ENCODE results near the gene ABHD4.
"Not testable (repeated sequence)": the region's sequence is repeated elsewhere in the genome, so short reads cannot be mapped to it uniquely, and the experiment has no call there.

The ABHD4 gene

DNA sequence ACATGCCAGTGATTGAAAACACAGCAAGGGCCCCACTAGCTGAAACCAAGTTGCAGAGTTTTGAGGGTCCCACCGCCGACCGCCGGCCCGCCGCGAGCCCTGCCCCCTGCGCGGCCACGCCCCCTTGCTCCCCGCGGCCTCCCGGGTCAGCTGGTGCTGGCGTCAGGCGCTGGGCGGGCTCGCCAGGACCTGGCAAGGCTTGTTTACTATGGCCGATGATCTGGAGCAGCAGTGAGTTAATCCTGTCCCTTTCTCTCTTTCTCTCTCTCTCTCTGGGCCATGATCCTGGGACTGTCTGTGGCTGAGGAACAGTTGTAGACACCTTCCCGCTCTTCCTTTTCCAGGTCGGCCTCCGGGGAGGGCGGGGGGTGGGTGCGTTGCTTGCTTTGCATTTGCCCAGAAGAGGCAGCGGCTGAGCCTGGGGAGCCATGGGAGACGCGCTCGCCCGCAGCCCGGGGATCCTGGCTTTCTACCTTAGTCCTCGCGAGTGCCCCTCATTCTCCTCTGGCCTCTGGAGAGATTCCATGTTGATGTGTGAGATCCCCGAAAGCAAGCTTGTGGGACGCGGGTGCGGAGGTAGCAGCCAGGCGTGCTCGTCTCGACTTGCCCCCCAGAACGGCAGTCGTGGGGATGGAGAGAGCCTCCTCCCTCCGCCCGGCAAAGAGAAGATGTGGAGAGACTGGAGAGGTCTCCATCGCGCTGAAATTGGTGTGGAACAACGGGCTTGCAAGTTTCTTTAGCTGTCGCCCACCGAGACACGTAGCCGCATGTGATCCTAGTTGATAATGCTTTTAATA is at the start of gene ABHD4:
TSS of gene ABHD4 (plus strand) at position 202 of the 797 bp plus-strand sequence. CDS start at position 209, 7 bp downstream.
- DNase-seq (ENCODE audit: low read depth, low spot score): peak; percentile 21

DNA sequence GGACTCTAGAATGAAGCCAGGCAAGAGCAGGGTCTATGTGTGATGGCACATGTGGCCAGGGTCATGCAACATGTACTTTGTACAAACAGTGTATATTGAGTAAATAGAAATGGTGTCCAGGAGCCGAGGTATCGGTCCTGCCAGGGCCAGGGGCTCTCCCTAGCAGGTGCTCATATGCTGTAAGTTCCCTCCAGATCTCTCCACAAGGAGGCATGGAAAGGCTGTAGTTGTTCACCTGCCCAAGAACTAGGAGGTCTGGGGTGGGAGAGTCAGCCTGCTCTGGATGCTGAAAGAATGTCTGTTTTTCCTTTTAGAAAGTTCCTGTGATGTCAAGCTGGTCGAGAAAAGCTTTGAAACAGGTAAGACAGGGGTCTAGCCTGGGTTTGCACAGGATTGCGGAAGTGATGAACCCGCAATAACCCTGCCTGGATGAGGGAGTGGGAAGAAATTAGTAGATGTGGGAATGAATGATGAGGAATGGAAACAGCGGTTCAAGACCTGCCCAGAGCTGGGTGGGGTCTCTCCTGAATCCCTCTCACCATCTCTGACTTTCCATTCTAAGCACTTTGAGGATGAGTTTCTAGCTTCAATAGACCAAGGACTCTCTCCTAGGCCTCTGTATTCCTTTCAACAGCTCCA is 48.7 kb upstream of the ABHD4 start:
- no peak for DNase-seq (ENCODE audit: low read depth, low spot score)

DNA sequence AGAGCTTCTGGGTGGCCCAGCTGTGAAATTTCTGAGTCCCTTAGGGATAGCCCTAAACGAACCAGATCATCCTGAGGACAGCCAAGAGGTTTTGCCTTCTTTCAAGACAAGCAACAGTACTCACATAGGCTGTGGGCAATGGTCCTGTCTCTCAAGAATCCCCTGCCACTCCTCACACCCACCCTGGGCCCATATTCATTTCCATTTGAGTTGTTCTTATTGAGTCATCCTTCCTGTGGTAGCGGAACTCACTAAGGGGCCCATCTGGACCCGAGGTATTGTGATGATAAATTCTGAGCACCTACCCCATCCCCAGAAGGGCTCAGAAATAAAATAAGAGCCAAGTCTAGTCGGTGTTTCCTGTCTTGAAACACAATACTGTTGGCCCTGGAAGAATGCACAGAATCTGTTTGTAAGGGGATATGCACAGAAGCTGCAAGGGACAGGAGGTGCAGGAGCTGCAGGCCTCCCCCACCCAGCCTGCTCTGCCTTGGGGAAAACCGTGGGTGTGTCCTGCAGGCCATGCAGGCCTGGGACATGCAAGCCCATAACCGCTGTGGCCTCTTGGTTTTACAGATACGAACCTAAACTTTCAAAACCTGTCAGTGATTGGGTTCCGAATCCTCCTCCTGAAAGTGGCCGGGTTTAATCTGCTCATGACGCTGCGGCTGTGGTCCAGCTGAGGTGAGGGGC is 48.0 kb upstream of the ABHD4 start:
- DNase-seq (ENCODE audit: low read depth, low spot score): peak; percentile 54

DNA sequence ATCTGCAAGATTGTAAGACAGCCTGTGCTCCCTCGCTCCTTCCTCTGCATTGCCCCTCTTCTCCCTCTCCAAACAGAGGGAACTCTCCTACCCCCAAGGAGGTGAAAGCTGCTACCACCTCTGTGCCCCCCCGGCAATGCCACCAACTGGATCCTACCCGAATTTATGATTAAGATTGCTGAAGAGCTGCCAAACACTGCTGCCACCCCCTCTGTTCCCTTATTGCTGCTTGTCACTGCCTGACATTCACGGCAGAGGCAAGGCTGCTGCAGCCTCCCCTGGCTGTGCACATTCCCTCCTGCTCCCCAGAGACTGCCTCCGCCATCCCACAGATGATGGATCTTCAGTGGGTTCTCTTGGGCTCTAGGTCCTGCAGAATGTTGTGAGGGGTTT is 46.5 kb upstream of the ABHD4 start:
- no peak for DNase-seq (ENCODE audit: low read depth, low spot score)

GRCh38 chr14:22552001-22552826 is 45.9 kb upstream of the ABHD4 start:
- no peak for DNase-seq (ENCODE audit: low read depth, low spot score)

DNA sequence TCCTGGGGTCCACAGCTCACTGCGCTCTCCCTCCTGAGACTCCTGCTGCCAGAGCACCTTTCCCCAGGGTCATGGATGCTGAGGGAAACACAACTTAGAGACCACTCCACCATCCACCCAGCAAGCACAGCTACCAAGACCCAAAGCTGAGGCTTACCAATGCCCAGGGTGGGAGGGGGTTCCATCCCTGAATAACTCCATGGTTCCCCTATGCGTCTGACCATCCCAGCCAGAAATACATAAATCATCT is 45.3 kb upstream of the ABHD4 start:
- DNase-seq (ENCODE audit: low read depth, low spot score): no peak

DNA sequence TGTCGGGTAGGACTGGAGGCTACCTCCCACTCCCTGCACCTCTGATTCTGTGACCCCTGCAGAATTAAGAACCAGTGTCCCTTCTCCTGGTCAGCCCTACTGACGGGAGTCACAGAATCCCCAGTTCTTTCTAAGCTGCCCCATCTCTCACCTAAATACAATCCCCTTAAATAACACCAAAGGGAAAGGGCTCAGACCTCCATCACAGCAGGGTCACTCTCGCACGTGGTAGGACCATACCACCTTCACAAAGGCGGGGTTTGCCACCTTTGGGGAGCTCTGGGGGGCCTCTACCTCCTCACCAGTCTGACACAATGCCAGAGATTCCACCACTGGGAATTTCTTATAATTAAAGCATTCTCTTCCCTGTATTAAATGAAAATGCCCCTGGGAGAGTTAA is 44.7 kb upstream of the ABHD4 start:
- no peak for DNase-seq (ENCODE audit: low read depth, low spot score)

- not testable (repeated sequence) for DNase-seq (ENCODE audit: low read depth, low spot score)
Measured at GRCh38 chr14:22553861-22554497, 44.1 kb upstream of the ABHD4 start.

- DNase-seq (ENCODE audit: low read depth, low spot score): no peak
Measured at GRCh38 chr14:22554498-22555383, 43.4 kb upstream of the ABHD4 start.

DNA sequence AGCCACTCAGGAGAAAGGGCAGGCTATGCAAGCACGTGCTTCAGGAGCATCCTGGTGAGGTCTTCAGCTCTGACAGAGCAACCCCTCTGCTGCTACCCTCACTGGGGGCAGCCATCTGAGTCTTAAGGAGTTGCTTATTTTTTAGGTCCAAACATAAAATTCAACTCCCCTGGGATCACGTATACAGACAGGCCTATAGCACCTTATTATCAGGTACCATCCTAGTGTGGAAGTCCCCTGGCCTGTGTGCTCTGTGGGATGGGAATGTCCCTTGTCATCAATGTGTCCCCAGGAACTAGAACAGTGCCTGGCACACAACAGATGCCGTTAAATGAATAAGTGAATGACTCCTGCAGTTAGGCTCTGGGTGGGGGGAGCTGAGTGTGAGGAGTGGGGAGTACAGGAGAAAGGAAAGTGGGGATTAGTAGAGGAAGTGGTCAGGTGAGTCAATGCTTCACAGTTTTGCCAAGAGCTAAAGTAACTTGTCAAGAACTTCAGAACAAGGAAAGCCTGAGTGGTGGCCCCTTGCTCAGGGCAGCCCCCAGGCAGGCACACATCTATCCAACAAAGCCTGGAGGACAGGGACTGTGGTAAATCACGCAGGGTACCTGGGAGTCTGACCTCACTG is 42.6 kb upstream of the ABHD4 start:
- DNase-seq (ENCODE audit: low read depth, low spot score): no peak

- peak; percentile 96 for DNase-seq (ENCODE audit: low read depth, low spot score)
Measured at GRCh38 chr14:22556021-22556989, 41.8 kb upstream of the ABHD4 start.

DNA sequence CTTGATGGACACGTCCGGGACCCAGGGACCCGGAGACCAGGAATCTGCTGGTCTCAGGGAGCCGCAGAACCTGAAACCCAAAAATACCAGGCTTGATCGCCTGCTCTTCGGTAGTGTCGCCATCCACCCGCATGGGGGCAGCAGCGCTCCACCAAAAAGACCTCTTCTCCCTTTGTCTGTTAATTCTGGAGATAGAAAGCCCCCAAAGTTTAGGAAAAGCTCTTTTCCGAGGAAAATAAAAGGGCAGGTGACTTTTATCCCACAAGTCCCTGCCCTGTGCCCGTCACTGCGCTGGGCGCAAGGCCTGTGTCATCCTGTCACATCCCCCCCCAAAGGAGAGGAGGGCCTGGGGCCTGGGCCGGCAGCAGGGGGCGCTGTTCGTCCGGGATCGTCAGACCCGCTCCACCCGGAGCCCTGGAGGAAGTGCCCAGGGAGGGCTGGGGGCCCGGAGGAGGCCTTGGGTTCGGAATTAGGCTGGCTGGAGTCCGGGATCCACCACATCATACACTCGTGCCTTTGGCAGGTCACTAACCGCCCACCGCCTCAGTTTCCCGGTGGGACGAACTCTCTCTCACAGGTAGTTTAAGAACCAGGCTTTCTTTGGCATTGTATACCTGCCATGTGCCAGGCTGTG is 41.0 kb upstream of the ABHD4 start:
- DNase-seq (ENCODE audit: low read depth, low spot score): peak; percentile 82

GRCh38 chr14:22557846-22558220 is 40.3 kb upstream of the ABHD4 start:
- no peak for DNase-seq (ENCODE audit: low read depth, low spot score)

DNA sequence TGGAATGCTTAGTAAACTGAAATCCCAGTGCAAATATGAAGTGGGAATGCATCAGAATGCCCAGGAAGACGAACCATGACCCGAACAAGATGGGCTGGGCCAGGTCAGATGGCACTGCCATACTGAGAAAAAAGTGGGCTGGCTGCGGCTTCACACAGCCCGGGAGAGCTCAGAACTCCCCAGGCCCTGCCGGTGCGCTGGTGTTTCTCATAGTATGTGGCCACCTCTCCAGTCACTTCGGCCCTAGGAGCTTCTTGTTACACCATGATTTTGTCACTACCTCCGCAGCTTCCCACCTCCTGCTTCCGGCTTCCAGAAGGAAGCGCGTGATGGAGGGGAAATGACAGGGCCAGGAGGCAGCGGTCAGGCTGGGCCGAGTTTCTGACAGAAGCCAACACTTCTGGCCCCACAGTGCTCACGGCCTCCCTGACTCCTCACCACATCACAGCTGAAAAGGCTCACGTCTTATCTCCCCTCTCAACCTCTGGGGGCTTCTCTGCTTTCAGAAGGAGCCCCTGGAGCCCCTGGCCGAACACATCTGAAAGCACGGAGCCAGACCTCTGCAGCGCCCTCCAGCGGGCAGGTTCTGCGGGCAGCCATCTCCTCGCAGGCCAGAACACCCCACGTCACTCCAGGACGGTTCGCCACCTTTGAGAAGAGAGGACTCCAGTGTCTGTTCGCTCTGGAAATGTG is 39.7 kb upstream of the ABHD4 start:
- no peak for DNase-seq (ENCODE audit: low read depth, low spot score)

- no peak for DNase-seq (ENCODE audit: low read depth, low spot score)
Measured at GRCh38 chr14:22559041-22559440, 39.1 kb upstream of the ABHD4 start.

DNA sequence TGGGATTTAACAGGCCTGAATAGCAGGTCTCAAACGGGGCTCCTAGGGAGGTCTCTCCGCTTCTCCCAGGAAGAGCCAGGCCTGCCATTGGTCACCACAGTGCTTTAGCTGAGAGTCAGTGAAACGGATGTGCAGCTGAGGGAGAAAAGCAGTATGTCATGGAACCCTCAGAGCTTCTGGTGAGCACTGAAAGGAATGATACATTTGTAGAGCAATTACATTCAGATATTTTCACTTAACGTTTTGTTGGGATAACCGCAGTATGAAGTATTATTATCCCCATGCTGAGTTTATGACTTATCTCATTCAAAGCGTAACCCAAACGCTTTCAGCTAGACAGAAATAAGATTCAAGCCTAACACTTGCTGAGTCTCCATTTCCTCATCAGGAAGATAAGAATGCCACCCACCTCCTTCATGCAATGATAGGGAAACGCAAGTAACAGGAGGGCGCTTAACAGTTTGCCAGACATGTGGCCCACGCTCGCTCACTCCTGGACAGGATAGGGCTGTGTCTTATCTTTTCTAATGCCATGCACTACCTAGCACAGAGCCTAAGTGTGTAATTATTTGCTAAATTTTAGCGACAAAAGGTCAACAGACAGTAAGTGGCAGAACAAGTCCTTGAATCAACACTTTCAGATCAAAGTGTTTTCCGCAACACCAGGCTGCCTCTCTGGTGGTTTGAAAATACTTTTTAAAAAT is 37.3 kb upstream of the ABHD4 start:
- no peak for DNase-seq (ENCODE audit: low read depth, low spot score)

GRCh38 chr14:22561366-22561660 is 36.8 kb upstream of the ABHD4 start:
- no peak for DNase-seq (ENCODE audit: low read depth, low spot score)

Measured in activated CD4-positive, CD25-positive, alpha-beta regulatory T cell treated with anti-CD3 and anti-CD28 coated beads, Interleukin-2, amount 50 U/mL, for 16 hours (primary cell).